Measurements from ENCODE around the gene SLC22A31.

DNA sequence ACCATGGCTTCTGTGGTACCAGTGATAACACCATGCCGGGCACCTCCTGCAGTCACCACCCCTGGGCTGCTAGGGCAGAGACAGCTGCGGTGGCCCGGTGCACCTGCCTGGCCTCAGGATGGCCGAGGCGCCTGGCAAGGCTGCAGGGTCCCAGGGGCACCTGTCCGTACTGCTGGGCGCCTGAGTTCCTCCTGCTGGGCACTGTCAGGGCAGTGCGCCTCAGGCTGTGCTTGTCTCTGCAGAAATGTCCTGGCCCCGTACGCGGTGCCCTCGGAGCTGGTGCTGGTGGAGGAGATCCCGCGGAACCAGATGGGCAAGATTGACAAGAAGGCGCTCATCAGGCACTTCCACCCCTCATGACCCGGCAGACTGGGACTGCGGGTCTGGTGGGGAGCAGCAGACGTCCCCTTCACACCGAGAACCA, 46.5 kb downstream of the SLC22A31 start:
- TF ChIP-seq EZH2phosphoT487 (IDR thresholded peaks at IDR 0.05; ENCODE audit: borderline replicate concordance, low read depth) (no peak), RAD21 (IDR thresholded peaks at IDR 0.05; ENCODE audit: low read length) (no peak), NFIC (IDR thresholded peaks at IDR 0.05; ENCODE audit: borderline replicate concordance) (no peak), YY1 (IDR thresholded peaks at IDR 0.05; ENCODE audit: low read depth) (no peak), EP300 (IDR thresholded peaks at IDR 0.05; ENCODE audit: borderline replicate concordance in 1 of 2, low read depth in 1 of 2, low read length in 1 of 2) (no peak), POLR2AphosphoS5 (IDR thresholded peaks at IDR 0.05; ENCODE audit: low read depth, low read length) (no peak), SMC3 (IDR thresholded peaks at IDR 0.05; ENCODE audit: low read depth, low read length) (no peak), JUND (IDR thresholded peaks at IDR 0.05) (no peak), CHD2 (IDR thresholded peaks at IDR 0.05; ENCODE audit: low read length, partially characterized antibody) (no peak), SIN3A (IDR thresholded peaks at IDR 0.05; ENCODE audit: borderline replicate concordance, low read depth, low read length) (no peak)
- TF ChIP-seq, protein P1, sequence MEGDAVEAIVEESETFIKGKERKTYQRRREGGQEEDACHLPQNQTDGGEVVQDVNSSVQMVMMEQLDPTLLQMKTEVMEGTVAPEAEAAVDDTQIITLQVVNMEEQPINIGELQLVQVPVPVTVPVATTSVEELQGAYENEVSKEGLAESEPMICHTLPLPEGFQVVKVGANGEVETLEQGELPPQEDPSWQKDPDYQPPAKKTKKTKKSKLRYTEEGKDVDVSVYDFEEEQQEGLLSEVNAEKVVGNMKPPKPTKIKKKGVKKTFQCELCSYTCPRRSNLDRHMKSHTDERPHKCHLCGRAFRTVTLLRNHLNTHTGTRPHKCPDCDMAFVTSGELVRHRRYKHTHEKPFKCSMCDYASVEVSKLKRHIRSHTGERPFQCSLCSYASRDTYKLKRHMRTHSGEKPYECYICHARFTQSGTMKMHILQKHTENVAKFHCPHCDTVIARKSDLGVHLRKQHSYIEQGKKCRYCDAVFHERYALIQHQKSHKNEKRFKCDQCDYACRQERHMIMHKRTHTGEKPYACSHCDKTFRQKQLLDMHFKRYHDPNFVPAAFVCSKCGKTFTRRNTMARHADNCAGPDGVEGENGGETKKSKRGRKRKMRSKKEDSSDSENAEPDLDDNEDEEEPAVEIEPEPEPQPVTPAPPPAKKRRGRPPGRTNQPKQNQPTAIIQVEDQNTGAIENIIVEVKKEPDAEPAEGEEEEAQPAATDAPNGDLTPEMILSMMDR (IDR thresholded peaks at IDR 0.05): no peak
- TF ChIP-seq, protein P2, sequence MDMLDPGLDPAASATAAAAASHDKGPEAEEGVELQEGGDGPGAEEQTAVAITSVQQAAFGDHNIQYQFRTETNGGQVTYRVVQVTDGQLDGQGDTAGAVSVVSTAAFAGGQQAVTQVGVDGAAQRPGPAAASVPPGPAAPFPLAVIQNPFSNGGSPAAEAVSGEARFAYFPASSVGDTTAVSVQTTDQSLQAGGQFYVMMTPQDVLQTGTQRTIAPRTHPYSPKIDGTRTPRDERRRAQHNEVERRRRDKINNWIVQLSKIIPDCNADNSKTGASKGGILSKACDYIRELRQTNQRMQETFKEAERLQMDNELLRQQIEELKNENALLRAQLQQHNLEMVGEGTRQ (IDR thresholded peaks at IDR 0.05; ENCODE audit: borderline replicate concordance, low read depth, low read length): no peak
- TF ChIP-seq, protein P3, sequence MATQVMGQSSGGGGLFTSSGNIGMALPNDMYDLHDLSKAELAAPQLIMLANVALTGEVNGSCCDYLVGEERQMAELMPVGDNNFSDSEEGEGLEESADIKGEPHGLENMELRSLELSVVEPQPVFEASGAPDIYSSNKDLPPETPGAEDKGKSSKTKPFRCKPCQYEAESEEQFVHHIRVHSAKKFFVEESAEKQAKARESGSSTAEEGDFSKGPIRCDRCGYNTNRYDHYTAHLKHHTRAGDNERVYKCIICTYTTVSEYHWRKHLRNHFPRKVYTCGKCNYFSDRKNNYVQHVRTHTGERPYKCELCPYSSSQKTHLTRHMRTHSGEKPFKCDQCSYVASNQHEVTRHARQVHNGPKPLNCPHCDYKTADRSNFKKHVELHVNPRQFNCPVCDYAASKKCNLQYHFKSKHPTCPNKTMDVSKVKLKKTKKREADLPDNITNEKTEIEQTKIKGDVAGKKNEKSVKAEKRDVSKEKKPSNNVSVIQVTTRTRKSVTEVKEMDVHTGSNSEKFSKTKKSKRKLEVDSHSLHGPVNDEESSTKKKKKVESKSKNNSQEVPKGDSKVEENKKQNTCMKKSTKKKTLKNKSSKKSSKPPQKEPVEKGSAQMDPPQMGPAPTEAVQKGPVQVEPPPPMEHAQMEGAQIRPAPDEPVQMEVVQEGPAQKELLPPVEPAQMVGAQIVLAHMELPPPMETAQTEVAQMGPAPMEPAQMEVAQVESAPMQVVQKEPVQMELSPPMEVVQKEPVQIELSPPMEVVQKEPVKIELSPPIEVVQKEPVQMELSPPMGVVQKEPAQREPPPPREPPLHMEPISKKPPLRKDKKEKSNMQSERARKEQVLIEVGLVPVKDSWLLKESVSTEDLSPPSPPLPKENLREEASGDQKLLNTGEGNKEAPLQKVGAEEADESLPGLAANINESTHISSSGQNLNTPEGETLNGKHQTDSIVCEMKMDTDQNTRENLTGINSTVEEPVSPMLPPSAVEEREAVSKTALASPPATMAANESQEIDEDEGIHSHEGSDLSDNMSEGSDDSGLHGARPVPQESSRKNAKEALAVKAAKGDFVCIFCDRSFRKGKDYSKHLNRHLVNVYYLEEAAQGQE (IDR thresholded peaks at IDR 0.05; ENCODE audit: low read depth, low read length): no peak

Measured in SK-N-SH (cell line).